Right hindlimb (tissue), 1 donor: Measurements from ENCODE around the gene COX4I2.
"Not testable (repeated sequence)": the region's sequence is repeated elsewhere in the genome, so short reads cannot be mapped to it uniquely, and the experiment has no call there.

ENCODE experiments used
- DNase-seq: peaks from one replicate; pipeline ENCODE4 v3.0.0-alpha.2; 2018

The COX4I2 gene

GRCh38 chr20:31661625-31662371 is 24.1 kb downstream of the COX4I2 start:
- peak; percentile 90 for DNase-seq

DNA sequence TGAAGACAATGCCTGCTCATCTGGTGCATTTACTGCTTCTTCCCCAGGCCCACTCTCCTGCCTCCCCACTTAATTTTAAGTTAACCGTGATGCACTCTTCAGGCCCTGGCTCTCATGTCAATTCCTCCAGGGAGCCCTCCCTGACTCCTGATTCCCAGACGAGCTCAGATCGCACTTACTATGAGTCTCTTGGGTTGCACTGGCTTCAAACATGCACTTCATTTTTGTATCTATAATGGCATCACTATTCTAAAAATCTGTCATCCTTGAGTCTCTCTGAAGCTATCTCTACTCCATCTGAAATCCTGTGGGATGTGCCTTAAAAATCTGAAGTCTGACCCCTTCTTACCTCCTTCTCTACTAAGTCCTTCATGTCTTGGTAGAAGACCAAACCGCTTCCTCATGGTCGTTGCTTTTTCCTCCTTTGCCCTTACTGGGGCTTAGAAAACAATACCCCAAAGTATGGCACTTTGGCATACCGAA is 24.7 kb downstream of the COX4I2 start:
- no peak for DNase-seq

DNA sequence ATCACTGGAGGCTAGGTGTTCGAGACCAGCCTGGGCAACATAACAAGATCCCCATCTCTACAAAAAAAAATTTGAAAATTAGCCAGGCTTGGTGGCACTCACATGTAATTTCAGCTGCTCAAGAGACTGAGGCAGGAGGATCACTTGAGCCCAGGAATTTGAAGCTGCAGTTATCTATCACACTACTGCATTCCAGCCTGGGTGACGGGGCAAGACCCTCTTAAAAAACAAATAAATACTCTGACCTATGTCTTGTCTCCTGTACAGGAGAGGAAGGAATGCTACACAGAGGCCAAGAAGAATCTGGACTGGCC is 25.8 kb downstream of the COX4I2 start:
- no peak for DNase-seq

- no peak for DNase-seq
Observed at GRCh38 chr20:31663838-31664695, 26.4 kb downstream of the COX4I2 start.

GRCh38 chr20:31664696-31665354 is 27.1 kb downstream of the COX4I2 start:
- no peak for DNase-seq

- no peak for DNase-seq
Observed at GRCh38 chr20:31665753-31666152, 28.0 kb downstream of the COX4I2 start.

DNA sequence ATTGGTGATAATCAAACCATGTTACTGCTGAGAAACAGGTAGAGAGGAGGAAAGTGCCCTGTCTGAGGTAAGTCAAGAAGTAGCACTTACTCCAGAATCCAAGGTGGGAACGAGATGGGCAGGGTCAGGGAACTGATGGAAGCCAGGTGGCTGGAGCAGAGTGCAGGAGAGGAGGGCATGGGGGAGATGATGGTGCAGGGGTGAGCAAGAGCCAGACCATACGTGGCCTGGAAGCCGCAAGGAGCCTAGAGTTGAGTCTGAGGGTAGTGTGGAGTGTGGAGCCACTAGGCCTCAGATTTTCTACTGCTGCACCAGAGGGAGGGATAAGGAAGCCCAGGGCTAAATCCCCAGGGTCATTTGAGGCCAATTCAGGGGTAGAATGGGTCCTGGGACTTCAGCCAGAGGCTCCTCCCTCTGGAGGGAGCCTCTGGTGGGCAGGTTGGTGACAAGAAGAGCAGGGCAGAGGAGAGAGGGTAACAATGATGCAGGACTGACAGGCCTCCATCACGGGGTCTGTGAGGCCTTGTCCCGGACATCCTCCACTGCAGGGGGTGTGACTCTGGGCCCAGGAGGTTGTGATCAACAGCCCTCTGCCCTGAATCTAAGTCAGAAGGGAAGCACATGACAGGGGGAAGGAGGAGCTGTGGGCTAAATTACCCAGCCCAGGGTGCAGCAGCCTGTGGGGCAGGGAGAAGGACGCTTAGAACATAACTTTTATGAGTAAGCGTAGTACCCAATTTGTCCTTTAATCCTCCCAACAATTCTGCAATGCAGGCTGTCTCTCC is 28.7 kb downstream of the COX4I2 start:
- DNase-seq, result no peak

- no peak for DNase-seq
Observed at GRCh38 chr20:31667315-31668285, 29.9 kb downstream of the COX4I2 start.

GRCh38 chr20:31668944-31669343 is 31.2 kb downstream of the COX4I2 start:
- DNase-seq, result not testable (repeated sequence)

- DNase-seq, result no peak
Observed at GRCh38 chr20:31669876-31670275, 32.2 kb downstream of the COX4I2 start.

DNA sequence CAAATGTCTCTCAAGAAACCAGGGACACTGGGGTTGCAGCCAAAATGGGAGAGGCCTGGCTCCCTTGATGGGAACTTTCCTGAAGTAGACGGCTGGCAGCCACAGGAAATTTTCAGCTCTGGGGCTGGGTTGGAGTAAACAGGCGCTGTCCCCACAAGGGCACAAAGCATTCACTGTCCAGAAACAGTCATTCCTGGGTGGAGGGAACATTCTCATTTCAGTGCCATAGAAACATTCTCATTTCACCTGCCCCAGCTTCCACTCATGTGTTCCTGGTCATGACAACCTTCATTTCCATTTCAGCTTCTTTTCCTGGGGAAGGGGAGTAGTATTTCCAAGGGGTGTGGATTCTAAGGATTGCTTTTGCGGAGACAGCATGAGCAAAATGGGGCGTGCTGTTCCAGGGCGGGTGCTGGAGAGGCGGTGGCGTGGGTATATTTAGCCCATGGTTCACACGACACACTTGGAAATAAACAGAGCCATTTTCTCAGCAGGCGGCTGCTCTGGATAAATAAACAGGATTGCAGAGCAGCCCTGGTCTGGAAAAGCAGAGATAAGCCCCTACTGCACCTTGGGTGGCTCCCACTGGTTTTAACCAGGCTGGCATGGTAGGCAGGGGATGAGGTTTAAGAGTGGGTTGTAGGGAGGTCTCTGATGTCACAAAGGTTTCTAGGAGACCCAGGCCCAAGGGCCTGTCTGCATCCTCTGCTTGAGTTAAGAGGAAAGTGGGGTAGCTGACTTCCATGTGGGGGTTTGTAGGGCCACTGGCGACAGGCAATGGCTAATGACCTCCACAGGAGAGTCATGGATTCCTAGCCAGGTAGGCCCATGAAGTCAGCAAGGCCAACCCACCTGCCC is 32.9 kb downstream of the COX4I2 start:
- peak; percentile 54 for DNase-seq

DNA sequence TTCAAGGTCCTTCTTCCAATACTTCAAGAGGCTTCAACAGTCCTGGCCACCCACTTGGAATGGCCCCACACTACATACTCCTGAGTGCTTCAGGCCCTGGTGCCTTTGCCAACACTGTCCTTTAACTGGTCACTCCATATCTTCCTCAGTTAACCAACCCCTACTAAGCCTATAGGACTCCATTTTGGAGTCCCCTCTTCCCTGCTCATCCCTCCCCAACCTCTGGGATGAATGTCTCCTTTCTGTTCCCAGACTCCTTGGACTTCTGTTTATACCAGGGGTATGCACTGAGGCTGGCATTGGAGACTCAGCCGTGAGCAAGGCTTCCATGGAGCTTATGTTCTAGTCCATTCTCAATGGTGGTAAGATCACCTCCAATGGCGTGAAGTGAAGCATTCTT is 33.6 kb downstream of the COX4I2 start:
- no peak for DNase-seq

GRCh38 chr20:31673435-31673834 is 35.7 kb downstream of the COX4I2 start:
- no peak for DNase-seq

DNA sequence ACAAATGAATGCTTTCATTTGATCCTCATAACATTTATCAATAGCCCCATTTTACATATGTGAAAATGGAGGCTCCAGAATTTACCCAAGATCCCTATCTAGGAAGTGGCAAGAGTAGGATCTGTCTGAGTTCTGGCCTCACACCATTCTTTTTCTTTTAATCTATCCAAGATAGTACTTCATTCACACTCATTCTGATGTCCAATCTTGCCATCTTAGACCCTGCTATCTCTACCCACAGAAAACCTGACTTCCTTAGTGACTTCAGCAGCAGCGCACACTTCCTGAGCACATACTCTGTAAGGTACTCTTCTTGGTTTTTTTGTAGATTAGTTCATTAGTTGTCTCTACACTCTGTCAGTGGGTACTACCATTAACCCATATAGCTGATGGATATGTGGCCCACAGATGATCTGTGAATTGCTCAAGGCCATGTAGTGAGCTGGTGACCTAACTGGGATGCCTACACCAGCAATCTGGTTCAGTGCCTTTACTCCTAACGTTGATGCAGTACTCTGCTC is 36.3 kb downstream of the COX4I2 start:
- no peak for DNase-seq

- DNase-seq, result peak; percentile 57
Observed at GRCh38 chr20:31674895-31675827, 37.4 kb downstream of the COX4I2 start.

DNA sequence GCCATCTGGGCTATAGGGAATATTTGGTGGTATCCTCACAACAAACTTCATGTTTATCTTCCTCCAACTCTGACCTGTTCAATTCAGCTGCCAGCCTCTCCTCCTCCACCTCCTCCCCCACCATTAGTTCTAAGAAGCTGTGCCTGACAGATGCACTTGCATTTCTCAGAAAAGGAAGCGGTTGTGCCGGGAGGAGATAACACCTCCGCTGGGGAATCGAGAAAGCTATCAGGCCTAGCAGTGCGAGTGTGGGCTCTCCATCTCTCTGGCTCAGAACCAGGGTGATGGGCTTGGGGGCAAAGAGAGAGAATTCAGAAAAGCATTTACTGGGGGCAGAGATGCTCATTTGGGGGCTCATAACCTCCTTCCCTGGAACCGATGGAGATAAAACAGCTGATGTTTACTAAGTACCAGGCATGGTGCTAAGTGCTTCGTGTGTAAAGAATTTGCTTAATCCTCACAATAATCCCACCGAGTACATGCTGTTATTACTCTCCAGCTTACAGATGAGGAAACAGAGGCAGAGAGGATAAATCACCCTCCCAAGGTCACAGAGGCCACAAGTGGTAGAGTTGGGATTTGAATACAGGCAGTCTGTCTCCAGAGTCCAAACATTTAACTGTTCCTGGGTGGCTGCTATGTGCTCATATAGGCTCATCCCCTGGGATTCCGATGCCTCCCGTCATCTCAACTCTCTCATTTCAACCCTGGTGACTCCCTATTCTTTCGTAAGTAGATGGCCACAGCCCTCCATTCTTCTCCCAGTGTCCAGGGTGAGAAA is 38.3 kb downstream of the COX4I2 start:
- DNase-seq, result no peak

GRCh38 chr20:31676609-31676989 is 38.9 kb downstream of the COX4I2 start:
- no peak for DNase-seq

DNA sequence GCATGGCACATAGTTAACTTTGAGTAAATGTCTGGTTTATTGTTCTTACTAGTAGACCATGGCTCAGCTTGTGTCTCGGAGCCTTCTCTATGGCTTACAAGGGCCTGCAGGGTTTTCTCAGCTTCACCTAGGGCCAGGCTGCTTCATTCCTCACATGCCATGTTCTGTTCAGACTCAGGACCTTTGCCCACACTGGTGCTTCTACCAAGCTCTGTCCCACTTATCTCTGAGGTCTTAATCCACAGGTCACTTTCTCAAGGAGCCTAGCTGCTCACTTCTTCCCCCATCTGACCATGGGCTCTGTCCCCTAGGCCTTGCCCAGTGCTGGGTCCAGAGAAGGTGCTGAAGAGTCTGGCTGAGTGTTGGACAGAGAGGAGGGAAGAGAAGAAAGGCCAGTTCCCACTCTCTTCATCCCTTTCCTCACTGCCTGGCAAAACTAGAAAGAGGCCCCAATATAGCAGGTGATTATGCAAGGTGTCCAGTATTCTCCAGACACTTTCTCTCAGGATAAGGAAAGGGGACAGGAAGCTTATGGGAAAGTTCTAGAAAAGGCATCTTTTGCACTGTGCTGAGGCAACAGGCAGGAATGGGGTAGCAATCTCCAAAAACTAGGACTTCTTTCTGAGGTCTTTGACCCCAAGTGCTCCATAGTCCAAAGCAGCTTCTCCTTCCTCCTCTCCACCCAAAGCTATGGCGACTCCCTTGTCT is 40.0 kb downstream of the COX4I2 start:
- DNase-seq, result no peak
